ENCODE measurements around the gene SH3GL1. TPM values are rescaled to one million over a fixed set of nuclear protein-coding genes. Genes with fewer than 3 reads are reported as not detected.

Gene SH3GL1
- polyA plus RNA-seq, 2 of the 4 experiments (the other 2 are of a cell fraction), result 20.1 to 34.7 TPM

- Histone ChIP-seq H3K4me2 (no peak overlapping the region), H3K9me3 (no peaks in the 10 kb centered on the region), H3K4me1 (peaks cover 14% of the 10 kb centered on the region), H3K4me3 (no peak overlapping the region), H3K27ac (no peak overlapping the region)
- 89% methylated on average over 15 of the region's 23 CpGs for WGBS (ENCODE audit: missing lambda C conversion rate)
- DNase-seq (ENCODE audit: low read depth in 1 of 2, low spot score in 1 of 2), result no peak
- ChIA-PET CTCF (interaction anchor here (0.5 to 2.1 kb wide), 2 partner anchors 18 to 73 kb away, joined by 3 to 7 read pairs; no protein-coding TSS in a partner anchor), POLR2A (no interaction called here)
- FAIRE-seq, result no peak
- no peak for TF ChIP-seq CHD4 (IDR thresholded peaks at IDR 0.05; ENCODE audit: borderline replicate concordance)
- no peak for TF ChIP-seq CHD2 (IDR thresholded peaks at IDR 0.05; ENCODE audit: low read length, partially characterized antibody)
- no peak for TF ChIP-seq HOXB5 (CRISPR knock-in tag; IDR thresholded peaks at IDR 0.05)
- no peak for TF ChIP-seq KDM1A (IDR thresholded peaks at IDR 0.05; ENCODE audit: low read depth)
- no peak for TF ChIP-seq RFX5 (IDR thresholded peaks at IDR 0.05)
- TF ChIP-seq CBX8 (IDR thresholded peaks at IDR 0.05), result no peak
- TF ChIP-seq POLR2A (IDR thresholded peaks at IDR 0.05; ENCODE audit: low read length), result no peak
- TF ChIP-seq ZSCAN20 (CRISPR knock-in tag; IDR thresholded peaks at IDR 0.05), result no peak
- TF ChIP-seq CEBPB (IDR thresholded peaks at IDR 0.05), result no peak
- no peak for TF ChIP-seq CBX2 (IDR thresholded peaks at IDR 0.05; ENCODE audit: borderline replicate concordance, low read depth)
- no peak for TF ChIP-seq NR3C1 (IDR thresholded peaks at IDR 0.05)
- TF ChIP-seq E2F6 (IDR thresholded peaks at IDR 0.05; ENCODE audit: borderline replicate concordance, low read depth), result no peak
- no peak for TF ChIP-seq RAD21 (conservative IDR thresholded peaks at IDR 0.05 in 1 of 2, IDR thresholded peaks at IDR 0.05 in 1 of 2)
- no peak for TF ChIP-seq MYC (IDR thresholded peaks at IDR 0.05; ENCODE audit: borderline replicate concordance, low read length)
- no peak for ATAC-seq
Observed at GRCh38 chr19:4357095-4357797, 43.1 kb downstream of the SH3GL1 start.

GRCh38 chr19:4354897-4355296, 45.5 kb downstream of the SH3GL1 start:
- FAIRE-seq (no peak), ATAC-seq (no peak), DNase-seq (ENCODE audit: low read depth in 1 of 2, low spot score in 1 of 2) (no peak)
- Histone ChIP-seq H3K9me3 (no peaks in the 10 kb centered on the region), H3K4me3 (no peak overlapping the region), H3K4me2 (no peak overlapping the region), H3K4me1 (no peaks in the 10 kb centered on the region), H3K27ac (no peak overlapping the region)
- TF ChIP-seq EP300 (IDR thresholded peaks at IDR 0.05) (no peak), BCL3 (IDR thresholded peaks at IDR 0.05) (no peak), MAZ (IDR thresholded peaks at IDR 0.05; ENCODE audit: borderline replicate concordance, low read depth, low read length) (no peak), RCOR1 (IDR thresholded peaks at IDR 0.05; ENCODE audit: low read depth, low read length) (no peak), REST (IDR thresholded peaks at IDR 0.05) (no peak), MAFK (IDR thresholded peaks at IDR 0.05; ENCODE audit: partially characterized antibody) (no peak), NPAS2 (CRISPR knock-in tag; IDR thresholded peaks at IDR 0.05; ENCODE audit: borderline replicate concordance) (no peak), POLR2AphosphoS2 (conservative IDR thresholded peaks at IDR 0.05; ENCODE audit: low read length) (no peak), CBX2 (IDR thresholded peaks at IDR 0.05; ENCODE audit: borderline replicate concordance, low read depth) (no peak), CHD2 (IDR thresholded peaks at IDR 0.05; ENCODE audit: low read length, partially characterized antibody) (no peak), USF2 (IDR thresholded peaks at IDR 0.05) (no peak), ZC3H11A (IDR thresholded peaks at IDR 0.05) (no peak)
- TF ChIP-seq, protein P1, sequence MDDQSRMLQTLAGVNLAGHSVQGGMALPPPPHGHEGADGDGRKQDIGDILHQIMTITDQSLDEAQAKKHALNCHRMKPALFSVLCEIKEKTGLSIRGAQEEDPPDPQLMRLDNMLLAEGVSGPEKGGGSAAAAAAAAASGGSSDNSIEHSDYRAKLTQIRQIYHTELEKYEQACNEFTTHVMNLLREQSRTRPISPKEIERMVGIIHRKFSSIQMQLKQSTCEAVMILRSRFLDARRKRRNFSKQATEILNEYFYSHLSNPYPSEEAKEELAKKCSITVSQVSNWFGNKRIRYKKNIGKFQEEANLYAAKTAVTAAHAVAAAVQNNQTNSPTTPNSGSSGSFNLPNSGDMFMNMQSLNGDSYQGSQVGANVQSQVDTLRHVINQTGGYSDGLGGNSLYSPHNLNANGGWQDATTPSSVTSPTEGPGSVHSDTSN (IDR thresholded peaks at IDR 0.05), result no peak
- 100% methylated on average over 5 of the region's 17 CpGs for WGBS (ENCODE audit: missing lambda C conversion rate)
- ChIA-PET POLR2A (no interaction called here), CTCF (interaction anchor here (0.7 to 4.3 kb wide), 6 partner anchors 8 to 107 kb away, joined by 3 to 47 read pairs (median 16); partner anchors contain the start of gene SH3GL1)
